ENCODE data around the gene MIPEP.

- TF ChIP-seq POLR2AphosphoS5 (IDR thresholded peaks at IDR 0.05), result no peak
- TF ChIP-seq EP300 (IDR thresholded peaks at IDR 0.05), result no peak
- no peak for TF ChIP-seq CTCF (IDR thresholded peaks at IDR 0.05)
- no peak for TF ChIP-seq POLR2A (IDR thresholded peaks at IDR 0.05)
These were observed 198.5 kb downstream of the MIPEP start for GRCh38 chr13:23690668-23691067.
